Measurements from ENCODE around the gene LIPA.

LIPA gene

DNA sequence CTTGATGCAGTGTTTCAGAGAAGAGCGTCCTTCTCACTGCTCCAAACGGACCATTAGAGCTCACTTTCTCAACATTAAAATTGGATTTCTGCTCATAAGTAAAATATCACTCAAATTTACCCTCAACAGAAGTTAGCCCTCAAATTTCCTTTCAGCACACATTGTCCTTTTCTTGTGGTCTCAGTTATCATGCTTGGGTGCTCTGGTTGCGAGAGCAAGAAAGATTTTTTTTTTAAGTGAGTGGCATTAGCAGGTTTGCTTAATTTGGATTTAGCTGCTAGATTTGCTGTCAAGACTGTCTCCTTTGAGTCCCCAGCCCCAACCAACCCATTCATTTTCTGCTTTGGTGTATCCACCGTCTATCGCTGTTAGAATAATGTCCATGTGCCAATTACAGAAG lies 41.9 kb downstream of the LIPA start:
- Histone ChIP-seq H3K4me3 (ENCODE audit: insufficient read depth in 1 of 2, low read depth in 1 of 2, low read length in 2 of 2) (no peak overlapping the region), H3K9me3 (ENCODE audit: control insufficient read depth, low read length) (no peaks in the 10 kb centered on the region), H4K91ac (ENCODE audit: low read length) (no peak overlapping the region), H2BK5ac (ENCODE audit: low read depth, low read length, poor library complexity, severe bottlenecking) (no peak overlapping the region), H3K27me3 (ENCODE audit: control insufficient read depth in 1 of 2, insufficient read depth in 1 of 2, low read length in 2 of 2) (peaks cover 4 to 43% of the 10 kb centered on the region in 2 experiments), H2BK15ac (ENCODE audit: low read depth, poor library complexity, severe bottlenecking) (no peak overlapping the region), H3K18ac (ENCODE audit: low read depth in 1 of 2, low read length in 2 of 2) (no peak overlapping the region), H3K27ac (ENCODE audit: low read length, poor library complexity, severe bottlenecking) (no peak overlapping the region), H3K23ac (ENCODE audit: low read length in 2 of 2) (no peak overlapping the region), H3K4me2 (ENCODE audit: low read length, poor library complexity, severe bottlenecking) (no peak overlapping the region), H3K79me1 (replicated peaks; ENCODE audit: low read length, poor library complexity, severe bottlenecking) (no peaks in the 10 kb centered on the region), H2BK12ac (ENCODE audit: low read length in 2 of 2) (no peak overlapping the region), H2BK120ac (ENCODE audit: low read depth, low read length) (no peak overlapping the region), H4K8ac (ENCODE audit: low read length) (no peak overlapping the region), H3K36me3 (ENCODE audit: control insufficient read depth in 1 of 2, insufficient read depth in 2 of 2, low read depth in 1 of 2, low read length in 2 of 2) (peaks cover 0 to 14% of the 10 kb centered on the region in 2 experiments), H3K14ac (ENCODE audit: low read length in 2 of 2) (no peak overlapping the region), H2AFZ (ENCODE audit: low read depth, low read length) (no peak overlapping the region), H3K4ac (ENCODE audit: low read depth in 1 of 2, low read length in 2 of 2) (no peak overlapping the region), H3K4me1 (ENCODE audit: control insufficient read depth, insufficient read depth, low read depth, low read length) (peaks cover 16% of the 10 kb centered on the region), H3K9ac (ENCODE audit: low read length) (no peak overlapping the region), H2AK5ac (ENCODE audit: low read length, severe bottlenecking) (no peak overlapping the region)
- 95% methylated on average over 5 of the region's 5 CpGs for WGBS
- no peak for DNase-seq

DNA sequence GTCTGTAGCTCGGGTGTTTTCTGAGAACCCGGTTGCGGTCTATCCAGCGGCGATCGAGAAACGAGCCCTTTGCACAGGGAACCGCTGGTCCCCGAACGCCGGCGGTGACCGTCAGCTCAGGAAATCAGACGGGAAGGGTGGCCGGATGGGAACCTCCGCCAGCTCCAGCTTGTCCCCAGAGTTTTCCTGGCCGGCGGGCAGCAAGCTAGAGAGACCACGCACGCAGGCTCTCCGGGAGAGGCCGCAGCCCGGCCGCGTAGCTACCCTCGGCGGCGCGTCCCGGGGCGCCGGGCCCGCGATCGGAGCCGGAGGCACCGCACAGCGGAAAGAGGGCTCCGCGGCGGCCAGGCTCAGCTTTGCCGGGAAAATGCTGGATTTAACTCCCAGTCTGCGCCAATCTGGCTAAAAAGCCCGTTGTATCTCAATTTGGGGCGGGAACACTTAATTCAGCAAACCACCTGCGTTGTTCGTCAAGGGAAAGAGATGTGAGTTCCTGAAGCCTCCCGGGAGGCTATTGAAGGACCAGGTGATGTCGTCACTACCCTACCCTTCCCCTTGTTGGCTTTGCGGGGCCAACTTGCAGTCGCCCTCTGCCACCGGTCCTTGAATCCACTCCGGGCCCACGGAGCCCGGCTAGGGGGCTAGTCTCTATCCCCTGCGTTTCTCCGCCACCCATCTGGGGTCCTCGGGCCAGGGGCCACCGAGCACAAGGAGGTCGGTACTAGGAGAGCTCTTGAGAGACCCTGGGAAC lies 43.6 kb downstream of the LIPA start:
- Histone ChIP-seq H3K27ac (ENCODE audit: low read length, poor library complexity, severe bottlenecking) (no peak overlapping the region), H3K4me2 (ENCODE audit: low read length, poor library complexity, severe bottlenecking) (peak overlapping the region; percentile 96), H3K79me1 (replicated peaks; ENCODE audit: low read length, poor library complexity, severe bottlenecking) (no peaks in the 10 kb centered on the region), H3K23ac (ENCODE audit: low read length in 2 of 2) (peak overlapping the region in 1 of 2 experiments; percentile 97), H3K9me3 (ENCODE audit: control insufficient read depth, low read length) (no peaks in the 10 kb centered on the region), H2AFZ (ENCODE audit: low read depth, low read length) (peak overlapping the region; percentile 46), H2BK15ac (ENCODE audit: low read depth, poor library complexity, severe bottlenecking) (no peak overlapping the region), H3K4me1 (ENCODE audit: control insufficient read depth, insufficient read depth, low read depth, low read length) (peaks cover 16% of the 10 kb centered on the region), H2AK5ac (ENCODE audit: low read length, severe bottlenecking) (no peak overlapping the region), H2BK12ac (ENCODE audit: low read length in 2 of 2) (peak overlapping the region in 1 of 2 experiments; percentile 45), H2BK5ac (ENCODE audit: low read depth, low read length, poor library complexity, severe bottlenecking) (no peak overlapping the region), H4K91ac (ENCODE audit: low read length) (no peak overlapping the region), H2BK120ac (ENCODE audit: low read depth, low read length) (no peak overlapping the region), H3K9ac (ENCODE audit: low read length) (peak overlapping the region; percentile 87), H3K27me3 (ENCODE audit: control insufficient read depth in 1 of 2, insufficient read depth in 1 of 2, low read length in 2 of 2) (peaks cover 4 to 57% of the 10 kb centered on the region in 2 experiments), H3K18ac (ENCODE audit: low read depth in 1 of 2, low read length in 2 of 2) (no peak overlapping the region), H3K4me3 (ENCODE audit: insufficient read depth in 1 of 2, low read depth in 1 of 2, low read length in 2 of 2) (peak overlapping the region; percentile 46 to 80), H3K36me3 (ENCODE audit: control insufficient read depth in 1 of 2, insufficient read depth in 2 of 2, low read depth in 1 of 2, low read length in 2 of 2) (no peaks in the 10 kb centered on the region), H3K4ac (ENCODE audit: low read depth in 1 of 2, low read length in 2 of 2) (no peak overlapping the region), H4K8ac (ENCODE audit: low read length) (no peak overlapping the region), H3K14ac (ENCODE audit: low read length in 2 of 2) (peak overlapping the region in 1 of 2 experiments; percentile 26)
- no peak for DNase-seq
- WGBS, result 3% methylated on average over 60 of the region's 60 CpGs

DNA sequence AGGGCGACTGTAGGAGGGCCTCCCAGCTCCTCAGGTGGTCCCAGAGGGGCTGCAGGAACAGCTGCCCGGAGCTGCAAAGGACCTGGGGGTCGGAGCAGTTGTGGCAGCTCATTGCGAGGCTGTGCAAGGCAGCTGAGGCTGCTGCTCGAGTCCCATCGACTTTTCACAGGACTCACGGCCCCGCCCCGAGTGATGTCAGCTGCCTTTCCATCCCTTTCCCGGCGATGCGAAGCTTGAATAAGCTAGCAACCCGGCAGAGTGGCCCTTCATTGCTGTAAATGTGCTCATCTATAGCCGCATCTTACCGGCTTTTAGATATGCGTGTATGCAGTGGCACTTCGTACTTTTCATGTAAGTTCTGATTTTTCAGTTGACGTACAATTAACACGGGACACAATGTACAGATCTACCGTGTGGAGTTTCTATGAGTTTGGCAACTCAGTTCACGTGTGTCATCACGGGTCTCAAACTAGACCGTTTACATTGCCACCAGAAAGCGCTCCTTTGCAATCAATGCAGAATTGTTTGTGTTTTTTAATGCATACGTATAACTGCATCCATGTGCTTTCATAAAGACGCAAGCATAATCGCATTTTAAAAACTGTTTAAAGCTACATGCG lies 44.3 kb downstream of the LIPA start, which contains the start of gene CH25H:
Gene CH25H, minus strand, starts transcription at position 137 of the 620 bp plus-strand sequence. Its CDS starts 25 bp downstream, at position 112.
- Histone ChIP-seq H4K91ac (ENCODE audit: low read length) (peak within 1 kb of the TSS; percentile 11), H2AK5ac (ENCODE audit: low read length, severe bottlenecking) (no peak within 1 kb of the TSS), H3K27me3 (ENCODE audit: control insufficient read depth in 1 of 2, insufficient read depth in 1 of 2, low read length in 2 of 2) (peaks cover 4 to 57% of the 10 kb centered on the region in 2 experiments), H3K4me1 (ENCODE audit: control insufficient read depth, insufficient read depth, low read depth, low read length) (peaks cover 16% of the 10 kb centered on the region), H3K27ac (ENCODE audit: low read length, poor library complexity, severe bottlenecking) (no peak within 1 kb of the TSS), H3K36me3 (ENCODE audit: control insufficient read depth in 1 of 2, insufficient read depth in 2 of 2, low read depth in 1 of 2, low read length in 2 of 2) (no peaks in the 10 kb centered on the region), H3K18ac (ENCODE audit: low read depth in 1 of 2, low read length in 2 of 2) (peak within 1 kb of the TSS in 1 of 2 experiments; percentile 18), H2BK120ac (ENCODE audit: low read depth, low read length) (no peak within 1 kb of the TSS), H2BK12ac (ENCODE audit: low read length in 2 of 2) (peak within 1 kb of the TSS in 1 of 2 experiments; percentile 45), H2AFZ (ENCODE audit: low read depth, low read length) (peak within 1 kb of the TSS; percentile 72), H3K4me3 (ENCODE audit: insufficient read depth in 1 of 2, low read depth in 1 of 2, low read length in 2 of 2) (peak within 1 kb of the TSS; percentile 46 to 80), H4K8ac (ENCODE audit: low read length) (peak within 1 kb of the TSS; percentile 13), H3K23ac (ENCODE audit: low read length in 2 of 2) (peak within 1 kb of the TSS in 1 of 2 experiments; percentile 97), H3K14ac (ENCODE audit: low read length in 2 of 2) (peak within 1 kb of the TSS in 1 of 2 experiments; percentile 26), H3K4ac (ENCODE audit: low read depth in 1 of 2, low read length in 2 of 2) (no peak within 1 kb of the TSS), H3K4me2 (ENCODE audit: low read length, poor library complexity, severe bottlenecking) (peak within 1 kb of the TSS; percentile 96), H3K9me3 (ENCODE audit: control insufficient read depth, low read length) (no peaks in the 10 kb centered on the region), H2BK15ac (ENCODE audit: low read depth, poor library complexity, severe bottlenecking) (no peak within 1 kb of the TSS), H2BK5ac (ENCODE audit: low read depth, low read length, poor library complexity, severe bottlenecking) (no peak within 1 kb of the TSS), H3K79me1 (replicated peaks; ENCODE audit: low read length, poor library complexity, severe bottlenecking) (no peaks in the 10 kb centered on the region), H3K9ac (ENCODE audit: low read length) (peak within 1 kb of the TSS; percentile 87)
- DNase-seq, result peak; percentile 83
- WGBS, result 4% methylated on average over 26 of the region's 28 CpGs
